GM18519 (cell line): ENCODE data around the gene SRRD.

Experiments
- ATAC-seq: cut with Tn5 transposase; IDR thresholded peaks from one replicate; pipeline ENCODE4 v1.9.1; 2021; ENCODE audit warnings: mild to moderate bottlenecking, moderate library complexity; ENCODE audit not compliant: unreplicated experiment, low FRiP score

Gene SRRD

DNA sequence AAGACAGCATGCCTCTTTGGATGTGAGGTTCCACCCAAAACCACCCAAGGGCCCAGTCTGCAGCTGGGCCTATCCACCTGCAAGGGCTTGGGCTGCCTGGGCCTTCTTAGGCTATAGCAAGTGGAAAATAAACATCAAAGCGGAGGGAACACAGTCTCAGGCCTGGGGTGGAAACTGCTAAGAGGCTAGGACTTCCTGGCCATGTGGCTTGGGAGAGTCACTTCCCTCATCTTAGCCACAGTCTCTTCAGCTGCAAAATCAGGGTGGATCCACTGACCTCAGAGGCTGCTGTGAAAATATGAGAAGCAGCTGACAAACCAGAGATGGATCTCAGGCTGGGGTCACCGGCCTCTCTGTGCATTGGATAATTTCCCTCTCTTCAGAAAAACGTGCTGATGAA is 59.2 kb downstream of the SRRD start:
- ATAC-seq: no peak
